Measurements from ENCODE around the gene PIGU.
A peak's percentile ranks its signal among the peaks of the same experiment; 100 is the strongest.

The PIGU gene

DNA sequence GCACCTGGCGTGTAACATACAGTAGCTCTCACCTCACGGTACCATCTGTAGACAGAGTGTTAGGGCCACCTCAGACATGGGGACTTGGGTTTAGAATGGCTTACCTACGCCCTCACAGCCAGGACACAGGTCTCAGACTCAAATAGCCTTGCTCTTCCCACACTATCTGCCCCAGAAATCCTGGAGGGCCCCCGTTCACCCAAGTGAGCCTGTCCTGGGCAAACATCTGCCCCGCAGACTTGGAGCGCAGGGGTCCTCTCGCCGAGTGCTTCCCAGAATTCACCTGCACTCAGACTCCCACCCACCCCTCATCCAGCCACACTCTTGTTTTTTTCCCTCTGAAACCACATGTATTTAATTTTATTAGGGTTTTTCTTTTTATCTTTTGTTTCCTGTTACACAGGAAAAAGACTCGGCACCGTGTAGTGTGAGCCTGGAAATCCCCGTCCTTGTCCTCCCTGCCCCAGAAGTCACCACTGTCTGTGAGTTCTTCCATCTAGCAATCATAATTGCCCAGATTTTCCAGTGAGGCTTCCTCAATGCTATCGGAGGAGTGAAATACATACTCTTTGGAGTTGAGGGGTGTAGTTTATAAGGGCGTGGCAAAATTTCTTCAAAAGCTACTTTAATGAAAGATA lies 135.5 kb downstream of the PIGU start:
- H3K4me3 ChIP-seq (ENCODE audit: low read length) = no peak overlapping the region
- no peak overlapping the region for H3K4me2 ChIP-seq (ENCODE audit: low read length)
- H4K8ac ChIP-seq (ENCODE audit: low read depth, low read length) = no peak overlapping the region
- no peak overlapping the region for H4K5ac ChIP-seq (ENCODE audit: low read length)
- H3K23ac ChIP-seq (ENCODE audit: low read length) = no peak overlapping the region
- no peaks in the 10 kb centered on the region for H3K79me2 ChIP-seq (ENCODE audit: control insufficient read depth, insufficient read depth, low read length)
- no peak overlapping the region for H2BK5ac ChIP-seq (ENCODE audit: low read length)
- H3K4ac ChIP-seq (ENCODE audit: low read depth, low read length) = no peak overlapping the region
- no peaks in the 10 kb centered on the region for H3K27me3 ChIP-seq (ENCODE audit: insufficient read depth, low read length, poor library complexity)
- no peaks in the 10 kb centered on the region for H3K36me3 ChIP-seq (ENCODE audit: control insufficient read depth, insufficient read depth, low read length)
- no peak for DNase-seq
- no peak overlapping the region for H2BK120ac ChIP-seq (ENCODE audit: low read depth, low read length)
- H2BK15ac ChIP-seq (replicated peaks; ENCODE audit: low read depth) = no peak overlapping the region
- H2AK5ac ChIP-seq (ENCODE audit: low read length) = no peak overlapping the region
- H3K27ac ChIP-seq (ENCODE audit: low read depth, low read length) = no peak overlapping the region
- H3K79me1 ChIP-seq (ENCODE audit: low read length) = no peaks in the 10 kb centered on the region
- WGBS (ENCODE audit: extremely low coverage, insufficient coverage, low lambda C conversion rate) = no CpG with 5 or more reads among the region's 13 CpGs
- no peaks in the 10 kb centered on the region for H3K4me1 ChIP-seq (ENCODE audit: control insufficient read depth, low read depth, low read length)
- no peak overlapping the region for H3K56ac ChIP-seq (ENCODE audit: low read length)
- no peak overlapping the region for H3K18ac ChIP-seq (ENCODE audit: low read length)
- H3K9ac ChIP-seq (ENCODE audit: low read length) = no peak overlapping the region

DNA sequence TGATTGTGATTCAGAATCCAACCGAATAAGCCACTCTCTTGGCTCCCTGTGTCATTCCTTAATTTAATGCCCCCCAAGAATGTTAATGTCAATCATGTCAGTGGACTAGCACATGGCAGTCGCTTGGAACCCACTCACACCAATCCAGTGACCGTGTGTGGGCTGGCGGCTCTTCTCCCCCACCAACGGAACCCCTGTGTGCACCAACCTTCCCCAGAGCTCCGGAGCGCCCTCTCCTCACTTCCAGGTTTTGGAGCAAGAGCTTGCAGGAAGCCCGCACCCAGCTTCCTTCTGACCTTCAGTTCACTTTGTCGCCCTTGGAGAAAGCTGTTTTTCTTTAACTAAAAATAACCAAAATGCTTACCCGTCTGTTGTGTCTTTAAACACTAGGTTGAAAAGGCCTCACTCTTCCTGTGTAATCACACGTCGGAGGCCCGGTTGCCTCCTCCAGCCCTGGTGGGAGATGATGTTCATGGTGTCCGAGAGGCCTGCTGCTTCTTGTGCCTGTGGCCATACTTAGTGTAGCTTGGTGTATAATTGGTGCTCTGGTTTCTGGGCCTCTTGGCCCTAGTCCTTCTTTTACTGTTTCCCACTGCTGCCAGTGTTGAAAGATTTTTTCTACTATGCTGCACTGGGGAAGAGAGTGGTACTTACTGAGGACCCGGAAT lies 136.2 kb downstream of the PIGU start:
- H4K5ac ChIP-seq (ENCODE audit: low read length) = no peak overlapping the region
- H3K4me1 ChIP-seq (ENCODE audit: control insufficient read depth, low read depth, low read length) = no peaks in the 10 kb centered on the region
- H3K27me3 ChIP-seq (ENCODE audit: insufficient read depth, low read length, poor library complexity) = no peaks in the 10 kb centered on the region
- H3K4me3 ChIP-seq (ENCODE audit: low read length) = no peak overlapping the region
- peaks cover 2% of the 10 kb centered on the region for H3K36me3 ChIP-seq (ENCODE audit: control insufficient read depth, insufficient read depth, low read length)
- no peak overlapping the region for H3K27ac ChIP-seq (ENCODE audit: low read depth, low read length)
- no peak overlapping the region for H4K8ac ChIP-seq (ENCODE audit: low read depth, low read length)
- no peak for DNase-seq
- H3K79me2 ChIP-seq (ENCODE audit: control insufficient read depth, insufficient read depth, low read length) = no peaks in the 10 kb centered on the region
- H3K9ac ChIP-seq (ENCODE audit: low read length) = no peak overlapping the region
- no peak overlapping the region for H3K18ac ChIP-seq (ENCODE audit: low read length)
- no peak overlapping the region for H2BK120ac ChIP-seq (ENCODE audit: low read depth, low read length)
- no CpG with 5 or more reads among the region's 15 CpGs for WGBS (ENCODE audit: extremely low coverage, insufficient coverage, low lambda C conversion rate)
- H2AK5ac ChIP-seq (ENCODE audit: low read length) = no peak overlapping the region
- H3K4ac ChIP-seq (ENCODE audit: low read depth, low read length) = no peak overlapping the region
- no peak overlapping the region for H2BK15ac ChIP-seq (replicated peaks; ENCODE audit: low read depth)
- no peaks in the 10 kb centered on the region for H3K79me1 ChIP-seq (ENCODE audit: low read length)
- no peak overlapping the region for H3K56ac ChIP-seq (ENCODE audit: low read length)
- no peak overlapping the region for H2BK5ac ChIP-seq (ENCODE audit: low read length)
- H3K23ac ChIP-seq (ENCODE audit: low read length) = no peak overlapping the region
- H3K4me2 ChIP-seq (ENCODE audit: low read length) = no peak overlapping the region

DNA sequence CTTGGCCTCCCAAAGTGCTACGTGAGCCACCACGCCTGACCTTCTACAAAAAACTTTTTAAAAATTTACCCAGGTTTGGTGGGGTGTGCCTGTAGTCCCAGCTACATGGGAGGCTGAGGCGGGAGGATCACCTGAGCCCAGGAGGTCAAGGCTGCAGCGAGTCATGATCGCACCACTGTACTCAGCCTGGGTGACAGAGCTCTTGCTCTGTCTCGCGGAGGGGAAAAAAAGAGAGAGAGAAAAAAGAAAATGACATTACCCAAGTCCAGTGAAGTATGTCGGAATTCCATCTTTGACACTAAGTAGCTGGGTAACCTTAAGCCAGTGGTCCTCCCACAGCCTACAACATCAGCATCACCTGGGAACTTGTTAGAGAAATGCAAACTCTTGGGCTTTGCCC lies 137.1 kb downstream of the PIGU start:
- no peak overlapping the region for H2AK5ac ChIP-seq (ENCODE audit: low read length)
- no peak overlapping the region for H2BK15ac ChIP-seq (replicated peaks; ENCODE audit: low read depth)
- H3K56ac ChIP-seq (ENCODE audit: low read length) = no peak overlapping the region
- H3K36me3 ChIP-seq (ENCODE audit: control insufficient read depth, insufficient read depth, low read length) = peaks cover 4% of the 10 kb centered on the region
- DNase-seq = no peak
- no peak overlapping the region for H3K4me3 ChIP-seq (ENCODE audit: low read length)
- H3K4me1 ChIP-seq (ENCODE audit: control insufficient read depth, low read depth, low read length) = no peaks in the 10 kb centered on the region
- no peaks in the 10 kb centered on the region for H3K79me2 ChIP-seq (ENCODE audit: control insufficient read depth, insufficient read depth, low read length)
- no peak overlapping the region for H3K27ac ChIP-seq (ENCODE audit: low read depth, low read length)
- no peaks in the 10 kb centered on the region for H3K79me1 ChIP-seq (ENCODE audit: low read length)
- no peaks in the 10 kb centered on the region for H3K27me3 ChIP-seq (ENCODE audit: insufficient read depth, low read length, poor library complexity)
- no peak overlapping the region for H2BK5ac ChIP-seq (ENCODE audit: low read length)
- H3K9ac ChIP-seq (ENCODE audit: low read length) = no peak overlapping the region
- H4K5ac ChIP-seq (ENCODE audit: low read length) = no peak overlapping the region
- H3K4me2 ChIP-seq (ENCODE audit: low read length) = no peak overlapping the region
- no CpG with 5 or more reads among the region's 8 CpGs for WGBS (ENCODE audit: extremely low coverage, insufficient coverage, low lambda C conversion rate)
- H2BK120ac ChIP-seq (ENCODE audit: low read depth, low read length) = no peak overlapping the region
- H3K4ac ChIP-seq (ENCODE audit: low read depth, low read length) = no peak overlapping the region
- no peak overlapping the region for H4K8ac ChIP-seq (ENCODE audit: low read depth, low read length)
- H3K23ac ChIP-seq (ENCODE audit: low read length) = no peak overlapping the region
- no peak overlapping the region for H3K18ac ChIP-seq (ENCODE audit: low read length)

DNA sequence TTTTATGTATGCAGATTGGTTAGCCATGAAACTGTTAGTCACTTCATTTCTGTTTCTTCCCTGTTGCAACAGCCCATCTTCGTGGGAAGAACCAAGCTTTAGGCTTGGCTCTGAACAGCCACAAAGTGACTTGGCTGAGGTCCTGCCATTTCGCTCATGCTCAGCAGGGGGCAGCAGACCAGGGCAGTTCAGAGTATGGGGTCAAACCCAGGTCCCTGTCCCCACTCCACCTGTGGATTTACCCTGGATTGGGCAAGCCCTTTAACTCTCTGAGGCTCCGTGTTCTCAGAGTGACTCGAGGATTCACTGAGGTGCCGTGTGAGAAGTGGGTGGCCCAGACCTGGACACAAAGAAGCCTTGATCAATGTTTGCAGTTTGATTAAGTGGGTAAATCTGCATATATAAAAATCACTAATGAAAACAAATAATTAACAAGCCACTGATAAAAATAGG lies 138.2 kb downstream of the PIGU start:
- H2BK15ac ChIP-seq (replicated peaks; ENCODE audit: low read depth) = no peak overlapping the region
- no peak overlapping the region for H4K8ac ChIP-seq (ENCODE audit: low read depth, low read length)
- H3K23ac ChIP-seq (ENCODE audit: low read length) = no peak overlapping the region
- H2AK5ac ChIP-seq (ENCODE audit: low read length) = no peak overlapping the region
- H3K79me2 ChIP-seq (ENCODE audit: control insufficient read depth, insufficient read depth, low read length) = no peaks in the 10 kb centered on the region
- no peaks in the 10 kb centered on the region for H3K79me1 ChIP-seq (ENCODE audit: low read length)
- no peaks in the 10 kb centered on the region for H3K4me1 ChIP-seq (ENCODE audit: control insufficient read depth, low read depth, low read length)
- H3K18ac ChIP-seq (ENCODE audit: low read length) = no peak overlapping the region
- H3K4ac ChIP-seq (ENCODE audit: low read depth, low read length) = no peak overlapping the region
- WGBS (ENCODE audit: extremely low coverage, insufficient coverage, low lambda C conversion rate) = no CpG with 5 or more reads among the region's 5 CpGs
- H3K4me3 ChIP-seq (ENCODE audit: low read length) = no peak overlapping the region
- no peak overlapping the region for H3K4me2 ChIP-seq (ENCODE audit: low read length)
- H3K27me3 ChIP-seq (ENCODE audit: insufficient read depth, low read length, poor library complexity) = no peaks in the 10 kb centered on the region
- H2BK120ac ChIP-seq (ENCODE audit: low read depth, low read length) = no peak overlapping the region
- H4K5ac ChIP-seq (ENCODE audit: low read length) = no peak overlapping the region
- H3K9ac ChIP-seq (ENCODE audit: low read length) = no peak overlapping the region
- H3K36me3 ChIP-seq (ENCODE audit: control insufficient read depth, insufficient read depth, low read length) = peaks cover 7% of the 10 kb centered on the region
- H2BK5ac ChIP-seq (ENCODE audit: low read length) = no peak overlapping the region
- H3K27ac ChIP-seq (ENCODE audit: low read depth, low read length) = no peak overlapping the region
- H3K56ac ChIP-seq (ENCODE audit: low read length) = no peak overlapping the region
- DNase-seq = peak; percentile 60

DNA sequence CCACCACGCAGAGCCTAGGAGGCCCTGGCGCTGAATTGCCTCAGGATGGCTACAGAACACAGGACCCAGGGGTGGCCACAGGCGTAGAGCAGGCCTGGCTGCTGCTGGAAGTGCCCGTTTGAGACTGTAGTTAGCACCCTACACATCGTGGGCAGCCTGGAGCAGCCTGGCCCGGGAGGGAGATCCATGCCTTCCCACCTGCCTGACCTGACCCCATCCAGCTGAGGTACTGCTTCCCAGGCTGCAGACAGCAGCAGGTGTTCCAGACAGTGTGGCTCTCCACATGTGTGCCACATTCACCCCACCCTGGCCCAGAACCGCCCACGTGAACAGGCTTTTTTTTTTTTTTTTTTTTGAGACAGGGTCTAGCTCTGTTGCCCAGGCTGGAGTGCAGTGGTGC lies 139.2 kb downstream of the PIGU start:
- Histone ChIP-seq H3K18ac (ENCODE audit: low read length) (no peak overlapping the region), H3K9ac (ENCODE audit: low read length) (no peak overlapping the region), H2AK5ac (ENCODE audit: low read length) (no peak overlapping the region), H3K56ac (ENCODE audit: low read length) (no peak overlapping the region), H3K27ac (ENCODE audit: low read depth, low read length) (no peak overlapping the region), H3K36me3 (ENCODE audit: control insufficient read depth, insufficient read depth, low read length) (peaks cover 8% of the 10 kb centered on the region), H3K27me3 (ENCODE audit: insufficient read depth, low read length, poor library complexity) (no peaks in the 10 kb centered on the region), H3K4me3 (ENCODE audit: low read length) (no peak overlapping the region), H3K4me1 (ENCODE audit: control insufficient read depth, low read depth, low read length) (no peaks in the 10 kb centered on the region), H3K79me1 (ENCODE audit: low read length) (no peaks in the 10 kb centered on the region), H3K4ac (ENCODE audit: low read depth, low read length) (no peak overlapping the region), H4K5ac (ENCODE audit: low read length) (no peak overlapping the region), H2BK120ac (ENCODE audit: low read depth, low read length) (no peak overlapping the region), H2BK15ac (replicated peaks; ENCODE audit: low read depth) (no peak overlapping the region), H2BK5ac (ENCODE audit: low read length) (no peak overlapping the region), H3K23ac (ENCODE audit: low read length) (no peak overlapping the region), H3K79me2 (ENCODE audit: control insufficient read depth, insufficient read depth, low read length) (no peaks in the 10 kb centered on the region), H3K4me2 (ENCODE audit: low read length) (no peak overlapping the region), H4K8ac (ENCODE audit: low read depth, low read length) (no peak overlapping the region)
- DNase-seq = no peak
- no CpG with 5 or more reads among the region's 8 CpGs for WGBS (ENCODE audit: extremely low coverage, insufficient coverage, low lambda C conversion rate)

All from mesendoderm (in vitro differentiated cells).